Spleen (tissue), 7 donors: ENCODE measurements around the gene ADORA1.

Experiments used
- POLR2A ChIP-seq, 3 donors: fragments of 450-650 bp; IDR thresholded peaks; one replicate each; pipeline ENCODE4 v1.5.1; 2017; ENCODE audit warnings: antibody characterized with exemption in 3 of 3, mild to moderate bottlenecking in 1 of 3
- POLR2AphosphoS5 ChIP-seq, 3 donors: sonication (generic); formaldehyde crosslinking; IDR thresholded peaks; one replicate each; pipeline ENCODE4 v1.5.1; 2017; ENCODE audit warnings: antibody characterized with exemption in 3 of 3
- TF ChIP-seq, protein P1 (sequence below), 11 experiments: fragments of 200-600 bp in 7 of 11; fragments of 450-650 bp in 4 of 11; sonication (generic) in 4 of 11; IDR thresholded peaks in 8 of 11; conservative IDR thresholded peaks in 3 of 11; 1 replicate in 7 of 11; 2 replicates in 4 of 11; pipeline versions ENCODE4 v1.4.0 to v1.8.0; 2016 to 2021; ENCODE audit warnings: antibody characterized with exemption in 11 of 11, inconsistent platforms in 4 of 11, mild to moderate bottlenecking in 1 of 11
- donor health status: DM: no; HTN: no; CAD: no; lungs with moderate emphysema.
- donor health status: DM: no; HTN: no; CAD: no.
- donor health status: DM: no; HTN: no; CAD: no.

- TF ChIP-seq POLR2AphosphoS5 (IDR thresholded peaks at IDR 0.05), result no peak
- no peak for TF ChIP-seq POLR2A (IDR thresholded peaks at IDR 0.05)
- TF ChIP-seq, protein P1, sequence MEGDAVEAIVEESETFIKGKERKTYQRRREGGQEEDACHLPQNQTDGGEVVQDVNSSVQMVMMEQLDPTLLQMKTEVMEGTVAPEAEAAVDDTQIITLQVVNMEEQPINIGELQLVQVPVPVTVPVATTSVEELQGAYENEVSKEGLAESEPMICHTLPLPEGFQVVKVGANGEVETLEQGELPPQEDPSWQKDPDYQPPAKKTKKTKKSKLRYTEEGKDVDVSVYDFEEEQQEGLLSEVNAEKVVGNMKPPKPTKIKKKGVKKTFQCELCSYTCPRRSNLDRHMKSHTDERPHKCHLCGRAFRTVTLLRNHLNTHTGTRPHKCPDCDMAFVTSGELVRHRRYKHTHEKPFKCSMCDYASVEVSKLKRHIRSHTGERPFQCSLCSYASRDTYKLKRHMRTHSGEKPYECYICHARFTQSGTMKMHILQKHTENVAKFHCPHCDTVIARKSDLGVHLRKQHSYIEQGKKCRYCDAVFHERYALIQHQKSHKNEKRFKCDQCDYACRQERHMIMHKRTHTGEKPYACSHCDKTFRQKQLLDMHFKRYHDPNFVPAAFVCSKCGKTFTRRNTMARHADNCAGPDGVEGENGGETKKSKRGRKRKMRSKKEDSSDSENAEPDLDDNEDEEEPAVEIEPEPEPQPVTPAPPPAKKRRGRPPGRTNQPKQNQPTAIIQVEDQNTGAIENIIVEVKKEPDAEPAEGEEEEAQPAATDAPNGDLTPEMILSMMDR (IDR thresholded peaks at IDR 0.05 in 8 of 11, conservative IDR thresholded peaks at IDR 0.05 in 3 of 11), result no peak
Observed at GRCh38 chr1:203214871-203215270, 87.3 kb downstream of the ADORA1 start.
